GM21786 (cell line): ENCODE results near the gene LCP2.

Source experiments
- ATAC-seq: cut with Tn5 transposase; IDR thresholded peaks from one replicate; pipeline ENCODE4 v1.9.1; 2021; ENCODE audit not compliant: unreplicated experiment

The LCP2 gene

GRCh38 chr5:170296935-170297588 lies 515 bp downstream of the LCP2 start:
- ATAC-seq: peak; percentile 48

- no peak for ATAC-seq
Measured at GRCh38 chr5:170296036-170296934, 1.3 kb downstream of the LCP2 start.

- no peak for ATAC-seq
Measured at GRCh38 chr5:170294556-170294955, 3.0 kb downstream of the LCP2 start.

GRCh38 chr5:170294057-170294456 lies 3.5 kb downstream of the LCP2 start:
- no peak for ATAC-seq

- ATAC-seq: peak; percentile 85
Measured at GRCh38 chr5:170293273-170293672, 4.3 kb downstream of the LCP2 start.

- no peak for ATAC-seq
Measured at GRCh38 chr5:170292179-170293104, 5.1 kb downstream of the LCP2 start.

- no peak for ATAC-seq
Measured at GRCh38 chr5:170290498-170290897, 7.1 kb downstream of the LCP2 start.

- ATAC-seq: no peak
Measured at GRCh38 chr5:170289764-170290163, 7.8 kb downstream of the LCP2 start.

GRCh38 chr5:170289121-170289520 lies 8.5 kb downstream of the LCP2 start:
- ATAC-seq: no peak

GRCh38 chr5:170288551-170288950 lies 9.0 kb downstream of the LCP2 start:
- no peak for ATAC-seq

- no peak for ATAC-seq
Measured at GRCh38 chr5:170288151-170288550, 9.4 kb downstream of the LCP2 start.

- no peak for ATAC-seq
Measured at GRCh38 chr5:170287532-170287931, 10.0 kb downstream of the LCP2 start.

GRCh38 chr5:170286386-170286925 lies 11.1 kb downstream of the LCP2 start:
- no peak for ATAC-seq

GRCh38 chr5:170285181-170285580 lies 12.4 kb downstream of the LCP2 start:
- no peak for ATAC-seq

GRCh38 chr5:170284231-170284630 lies 13.3 kb downstream of the LCP2 start:
- ATAC-seq: no peak

GRCh38 chr5:170283296-170283695 lies 14.3 kb downstream of the LCP2 start:
- no peak for ATAC-seq

GRCh38 chr5:170280011-170280493 lies 17.5 kb downstream of the LCP2 start:
- no peak for ATAC-seq

GRCh38 chr5:170279459-170279817 lies 18.1 kb downstream of the LCP2 start:
- ATAC-seq: no peak

GRCh38 chr5:170278611-170279458 lies 18.7 kb downstream of the LCP2 start:
- peak; percentile 86 for ATAC-seq

GRCh38 chr5:170277867-170278281 lies 19.7 kb downstream of the LCP2 start:
- ATAC-seq: no peak
